H7 (cell line): ENCODE results near the gene PRRX2. TPM values are rescaled to one million over a fixed set of nuclear protein-coding genes. Genes with fewer than 3 reads are reported as not detected.

Source experiments
- DNase-seq: peaks from one replicate; pipeline ENCODE4 v3.0.0; 2012
- H3K27me3 ChIP-seq: 2 replicates; pipeline ENCODE4 v1.6.0; 2011; ENCODE audit warnings: mild to moderate bottlenecking, low read length; ENCODE audit not compliant: control insufficient read depth, insufficient read depth
- H3K36me3 ChIP-seq: replicated peaks from 2 replicates; pipeline ENCODE4 v1.5.1; 2011; ENCODE audit warnings: low read length; ENCODE audit not compliant: control insufficient read depth, insufficient read depth
- H3K4me3 ChIP-seq: 2 replicates; pipeline ENCODE4 v1.5.1; 2011; ENCODE audit warnings: low read depth, mild to moderate bottlenecking, control low read depth, low read length, moderate library complexity; ENCODE audit not compliant: insufficient read depth
- total RNA-seq: library from RNA; depleted of rRNA; stranded (reverse); fragments of >200 nt; shearing (Covaris generic); gene quantifications from 2 replicates; pipeline ENCODE4 v1.2.3, GENCODE V29; 2014

The PRRX2 gene
- total RNA-seq, 1 experiment from 2014 or later: 12.7 TPM

DNA sequence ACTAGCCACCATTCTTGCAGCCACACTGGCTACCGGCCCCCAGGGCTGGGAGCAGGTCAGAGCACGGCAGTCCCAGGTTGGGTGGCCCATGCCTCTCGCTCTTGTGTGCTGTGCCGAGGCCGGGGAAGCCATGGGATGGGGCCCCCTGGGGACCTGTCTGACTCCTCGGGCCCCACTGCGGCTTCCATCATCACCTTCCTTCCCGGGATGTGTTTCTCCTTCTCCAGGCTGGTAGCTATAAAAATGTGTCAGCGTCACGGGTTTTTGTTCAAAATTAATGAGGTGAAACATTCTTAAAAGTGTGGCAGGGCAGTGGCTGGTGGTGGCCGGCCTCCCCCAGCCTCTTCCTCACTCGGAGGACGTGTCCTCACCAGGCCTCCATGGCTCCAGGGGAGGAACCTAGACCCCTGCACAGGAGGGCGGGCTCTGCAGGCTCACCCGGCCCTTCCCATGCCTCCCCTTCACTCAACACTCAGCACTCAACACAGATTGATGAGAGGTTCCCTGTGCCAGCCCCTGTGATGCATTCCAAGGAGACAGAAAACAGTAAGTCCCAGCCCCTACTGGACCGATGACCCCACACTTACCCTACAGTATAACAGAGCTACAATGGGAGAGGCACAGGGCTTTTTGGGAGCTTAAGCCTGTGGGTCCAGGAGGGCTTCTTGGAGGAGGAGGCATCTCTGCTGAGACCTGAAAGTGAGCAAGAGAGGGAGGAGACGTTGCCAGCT, 44.2 kb downstream of the PRRX2 start:
- no peak overlapping the region for H3K4me3 ChIP-seq
- no peaks in the 10 kb centered on the region for H3K27me3 ChIP-seq
- no peaks in the 10 kb centered on the region for H3K36me3 ChIP-seq
- DNase-seq: no peak

DNA sequence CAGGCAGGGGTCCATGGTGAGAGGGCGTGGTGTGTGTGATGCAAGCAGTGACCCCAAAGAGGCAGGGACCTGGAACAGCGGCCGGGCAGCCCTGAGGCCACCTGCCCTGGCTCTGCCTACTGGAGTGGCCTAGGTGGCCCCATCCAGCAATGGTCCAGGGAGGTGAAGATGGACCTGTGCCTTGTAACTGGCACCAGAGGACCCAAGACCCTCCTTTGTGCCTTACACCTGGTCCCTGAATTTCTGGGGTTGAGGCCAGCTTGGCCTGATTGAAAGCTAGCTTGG, 44.7 kb downstream of the PRRX2 start:
- Histone ChIP-seq H3K4me3 (no peak overlapping the region), H3K36me3 (no peaks in the 10 kb centered on the region), H3K27me3 (no peaks in the 10 kb centered on the region)
- DNase-seq: no peak

DNA sequence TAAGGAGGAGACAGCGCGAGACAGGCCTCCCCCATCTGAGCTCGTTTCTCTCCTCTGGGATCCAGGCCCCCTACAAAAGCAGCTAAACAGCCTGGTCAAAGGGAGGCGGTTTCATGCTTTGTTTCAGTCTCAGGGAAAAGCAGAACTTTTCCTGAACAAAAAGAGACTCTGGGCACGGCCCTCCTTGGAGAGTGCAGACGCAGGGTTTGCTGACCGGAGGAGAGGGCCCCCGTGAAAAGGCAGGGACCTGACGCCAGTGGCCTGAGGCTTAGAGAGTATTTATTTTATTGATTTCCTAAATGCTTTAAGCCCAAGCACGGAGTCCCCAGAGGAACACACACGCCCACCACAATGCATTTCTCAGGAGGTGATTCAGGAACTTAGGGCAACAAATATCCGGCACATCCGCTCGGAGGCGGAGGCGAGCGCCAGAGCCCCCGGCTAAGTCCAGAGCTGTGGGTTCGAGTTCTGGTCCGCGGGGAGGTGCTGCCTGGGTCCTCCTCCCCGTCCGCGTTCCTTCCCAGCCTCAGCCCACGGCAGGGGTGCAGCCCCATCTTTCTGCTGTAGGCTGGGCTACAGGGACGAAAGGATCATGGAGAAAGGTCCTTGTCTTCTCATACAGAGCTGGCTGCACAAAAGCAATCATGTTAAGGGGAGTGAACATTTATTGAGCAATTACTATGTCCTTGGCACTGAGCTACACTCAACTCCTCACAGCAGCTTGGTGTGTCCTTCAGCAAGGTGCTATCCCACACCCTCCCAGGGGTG, 47.4 kb downstream of the PRRX2 start:
- no peak for DNase-seq
- Histone ChIP-seq H3K36me3 (no peaks in the 10 kb centered on the region), H3K4me3 (no peak overlapping the region), H3K27me3 (no peaks in the 10 kb centered on the region)

DNA sequence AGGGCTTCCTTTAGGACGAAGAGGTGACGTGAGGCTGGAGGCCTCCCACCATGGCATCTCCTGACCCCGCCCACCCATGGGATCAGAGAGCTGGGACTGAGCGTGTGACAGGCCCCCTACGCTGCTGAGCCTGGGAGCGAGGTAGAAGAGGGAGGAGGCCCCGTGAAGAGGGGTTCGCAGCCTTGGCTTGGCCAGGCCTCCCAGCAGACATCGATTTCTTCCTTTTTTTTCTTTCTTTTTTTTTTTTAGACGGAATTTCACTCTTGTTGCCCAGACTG, 47.9 kb downstream of the PRRX2 start:
- peak; percentile 70 for DNase-seq
- H3K36me3 ChIP-seq: no peaks in the 10 kb centered on the region
- no peak overlapping the region for H3K4me3 ChIP-seq

DNA sequence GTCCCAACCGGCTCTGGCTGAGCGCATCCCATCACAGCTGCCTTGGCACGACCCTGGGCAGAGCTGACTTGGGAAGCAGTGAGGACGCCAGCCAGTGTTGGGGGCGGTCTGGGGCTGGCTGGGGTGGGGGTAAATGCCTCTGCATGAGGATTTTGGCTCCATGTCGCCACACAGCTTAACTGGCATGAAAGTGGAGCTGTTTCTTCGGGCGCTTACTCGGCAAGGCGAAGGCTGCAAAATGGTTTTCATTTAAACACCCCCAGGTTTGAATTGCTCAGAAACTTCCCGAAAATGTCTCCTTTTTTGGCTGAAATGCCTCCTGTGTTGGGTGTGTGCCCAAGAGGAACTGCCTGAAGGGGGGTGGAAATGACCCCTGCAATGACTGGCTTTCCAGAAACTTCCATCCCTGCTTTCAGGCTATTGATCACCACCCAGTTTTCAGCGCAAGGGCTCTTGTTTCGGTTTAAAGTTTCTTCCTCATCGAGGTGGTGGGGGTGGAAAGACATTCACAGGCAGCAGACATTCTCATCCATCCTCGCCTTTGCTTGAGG, 49.1 kb downstream of the PRRX2 start:
- no peaks in the 10 kb centered on the region for H3K36me3 ChIP-seq
- no peak overlapping the region for H3K4me3 ChIP-seq
- DNase-seq: no peak
- no peaks in the 10 kb centered on the region for H3K27me3 ChIP-seq

More for the DNA sequence above, 47.9 kb downstream of the PRRX2 start:
- H3K27me3 ChIP-seq: no peaks in the 10 kb centered on the region

DNA sequence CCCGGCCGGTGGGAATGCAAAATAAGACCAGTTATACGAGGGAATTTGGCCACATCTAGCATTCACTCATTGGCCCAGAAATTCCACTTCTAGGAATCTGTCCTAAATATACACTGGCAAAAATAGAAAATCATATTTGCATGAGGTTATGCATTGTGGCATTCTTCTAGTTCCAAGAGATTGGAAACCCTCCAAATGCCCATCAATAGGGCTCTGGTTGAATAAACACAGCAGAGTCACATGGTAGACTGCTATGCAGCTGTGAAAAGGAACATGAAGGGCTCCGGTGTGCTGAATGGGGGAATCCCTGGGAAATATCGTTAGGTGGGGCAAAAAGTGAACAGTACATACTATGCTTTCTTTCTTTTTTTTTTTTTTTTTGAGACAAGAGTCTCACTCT, 50.6 kb downstream of the PRRX2 start:
- H3K36me3 ChIP-seq: no peaks in the 10 kb centered on the region
- no peaks in the 10 kb centered on the region for H3K27me3 ChIP-seq
- DNase-seq: no peak
- no peak overlapping the region for H3K4me3 ChIP-seq

DNA sequence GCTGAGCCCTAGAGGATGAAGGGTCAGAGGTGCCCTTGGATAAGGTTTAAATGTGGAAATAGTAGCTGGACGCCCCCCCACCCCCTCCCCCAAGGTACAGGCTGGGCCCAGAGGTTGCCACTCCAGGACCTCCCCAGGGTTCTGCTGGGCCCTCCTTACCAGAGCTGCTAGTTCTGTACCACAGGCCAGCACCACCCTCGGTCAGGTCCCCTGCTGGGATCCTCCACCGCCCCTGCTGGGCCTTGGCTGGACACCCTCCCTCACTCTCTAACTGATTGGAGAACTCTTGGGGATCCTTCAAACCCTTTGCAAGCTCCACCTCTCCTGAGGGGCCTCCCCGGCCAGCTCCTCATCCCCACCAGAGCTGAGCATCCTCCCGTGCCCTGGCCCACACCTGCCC, 52.5 kb downstream of the PRRX2 start:
- DNase-seq: no peak
- no peak overlapping the region for H3K4me3 ChIP-seq
- H3K36me3 ChIP-seq: no peaks in the 10 kb centered on the region
- no peaks in the 10 kb centered on the region for H3K27me3 ChIP-seq

DNA sequence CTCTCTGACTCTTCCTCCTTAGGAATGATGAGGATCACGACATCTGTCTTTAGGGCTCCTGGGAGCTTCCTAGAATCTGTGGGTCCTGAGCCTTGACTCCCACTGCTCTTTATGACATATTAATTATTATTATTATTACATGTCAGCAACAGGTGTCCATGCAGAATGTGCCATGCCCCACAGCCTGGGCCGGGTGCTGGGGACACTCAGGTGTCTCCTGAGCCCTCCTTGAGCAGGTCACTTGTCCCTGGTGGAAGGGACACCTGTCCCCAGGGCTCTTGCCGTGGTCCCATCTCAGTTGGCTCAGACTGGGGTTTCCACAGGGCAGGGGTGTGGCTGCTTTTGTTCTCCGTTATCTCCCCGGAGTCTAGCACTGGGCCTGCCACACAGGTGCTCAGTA, 53.2 kb downstream of the PRRX2 start:
- H3K36me3 ChIP-seq: no peaks in the 10 kb centered on the region
- DNase-seq: no peak
- no peak overlapping the region for H3K4me3 ChIP-seq
- no peaks in the 10 kb centered on the region for H3K27me3 ChIP-seq

DNA sequence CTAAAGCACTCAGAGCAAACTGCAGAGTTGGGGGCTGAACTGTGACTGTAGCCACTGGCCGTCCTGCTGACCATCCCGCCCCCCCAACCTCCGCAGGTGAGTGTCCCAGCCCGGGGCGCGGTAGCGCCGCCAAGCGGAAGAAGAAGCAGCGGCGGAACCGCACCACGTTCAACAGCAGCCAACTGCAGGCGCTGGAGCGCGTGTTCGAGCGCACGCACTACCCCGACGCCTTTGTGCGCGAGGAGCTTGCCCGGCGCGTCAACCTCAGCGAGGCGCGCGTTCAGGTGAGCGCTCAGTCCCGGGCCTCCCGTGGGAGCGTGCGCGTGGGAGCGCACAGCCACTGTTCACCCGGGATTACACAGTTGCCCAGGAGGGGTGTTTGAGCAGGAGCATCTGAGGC, 53.7 kb downstream of the PRRX2 start:
- peak; percentile 91 for DNase-seq

DNA sequence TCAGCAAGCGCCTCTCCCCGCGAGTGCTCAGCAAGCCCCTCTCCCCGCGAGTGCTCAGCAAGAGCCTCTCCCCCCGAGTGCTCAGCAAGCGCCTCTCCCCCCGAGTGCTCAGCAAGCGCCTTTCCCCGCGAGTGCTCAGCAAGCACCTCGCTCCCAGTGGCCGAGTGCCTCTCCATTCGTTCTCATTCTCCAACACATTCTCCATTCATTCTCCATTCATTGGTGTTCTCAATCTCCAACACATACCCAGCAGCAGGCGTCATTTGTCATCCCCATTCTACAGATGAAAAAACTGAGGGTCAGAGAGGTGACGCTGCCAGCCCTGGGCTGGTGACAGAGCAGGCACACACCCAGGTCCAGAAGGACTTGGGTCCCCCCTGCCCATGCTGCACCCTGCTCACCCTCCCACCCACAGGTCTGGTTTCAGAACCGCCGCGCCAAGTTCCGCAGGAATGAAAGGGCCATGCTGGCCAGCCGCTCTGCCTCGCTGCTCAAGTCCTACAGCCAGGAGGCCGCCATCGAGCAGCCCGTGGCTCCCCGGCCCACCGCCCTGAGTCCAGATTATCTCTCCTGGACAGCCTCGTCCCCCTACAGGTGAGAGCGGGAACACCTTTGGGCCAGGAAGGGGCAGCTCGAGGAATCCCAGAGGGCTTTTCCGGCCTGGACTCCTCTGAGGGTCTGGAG, 54.9 kb downstream of the PRRX2 start:
- Histone ChIP-seq H3K27me3 (no peaks in the 10 kb centered on the region), H3K36me3 (no peaks in the 10 kb centered on the region), H3K4me3 (no peak overlapping the region)
- peak; percentile 94 for DNase-seq

More for the DNA sequence above, 53.7 kb downstream of the PRRX2 start:
- no peaks in the 10 kb centered on the region for H3K36me3 ChIP-seq
- H3K4me3 ChIP-seq: no peak overlapping the region
- no peaks in the 10 kb centered on the region for H3K27me3 ChIP-seq

DNA sequence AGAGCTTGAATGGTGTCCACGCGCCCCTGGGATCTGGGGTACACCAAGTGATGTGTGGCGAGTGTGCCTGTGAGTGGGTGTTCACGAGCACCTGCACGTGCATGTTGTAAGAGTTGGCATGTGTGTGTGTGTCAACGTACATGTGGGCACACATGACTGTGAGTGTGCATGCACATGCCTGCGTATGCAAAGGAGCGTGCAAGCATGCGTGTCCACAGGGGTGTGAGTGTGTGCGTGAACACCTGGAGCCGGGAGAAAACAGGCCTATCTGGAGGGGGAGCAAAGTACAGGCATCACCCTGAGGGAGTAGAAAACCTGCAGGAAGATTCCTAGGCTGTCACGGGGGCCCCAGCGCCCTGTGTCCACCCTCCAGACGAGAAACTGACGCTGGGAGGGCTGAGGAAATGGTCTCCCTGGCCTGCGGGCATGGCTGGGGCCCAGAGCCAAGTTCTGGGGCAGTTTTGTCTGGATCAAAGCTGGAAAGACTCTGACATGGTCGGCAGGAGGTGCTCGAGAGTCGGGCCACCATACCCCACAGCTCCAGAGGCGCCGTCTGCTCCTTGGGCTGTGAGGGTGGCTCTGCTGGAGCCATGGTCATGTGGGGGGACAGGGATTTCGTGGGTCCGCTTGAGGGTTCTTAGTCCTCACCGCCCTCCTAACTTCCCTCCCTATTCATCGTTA, 55.6 kb downstream of the PRRX2 start:
- Histone ChIP-seq H3K36me3 (no peaks in the 10 kb centered on the region), H3K27me3 (no peaks in the 10 kb centered on the region), H3K4me3 (no peak overlapping the region)
- DNase-seq: peak; percentile 55

DNA sequence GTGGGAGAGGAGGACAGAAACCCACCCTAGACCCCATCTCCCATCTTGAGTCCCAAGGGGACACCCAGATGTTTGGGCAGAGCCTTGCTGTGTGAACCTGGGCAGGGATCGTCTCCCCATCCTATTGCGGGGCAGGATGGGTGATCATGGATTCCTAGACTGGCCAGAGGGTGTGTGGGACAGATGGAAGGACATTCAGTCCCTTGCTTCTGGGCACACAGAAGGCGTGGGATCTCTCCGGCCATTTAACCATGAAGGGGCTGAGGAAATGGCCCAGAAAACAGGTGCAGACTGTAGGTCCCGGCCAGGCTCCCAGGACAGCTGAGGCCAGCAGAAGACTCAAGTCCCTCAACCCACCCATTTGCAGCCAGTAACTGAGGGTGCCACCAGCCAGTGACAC, 57.5 kb downstream of the PRRX2 start:
- Histone ChIP-seq H3K4me3 (no peak overlapping the region), H3K36me3 (no peaks in the 10 kb centered on the region), H3K27me3 (no peaks in the 10 kb centered on the region)
- DNase-seq: no peak

DNA sequence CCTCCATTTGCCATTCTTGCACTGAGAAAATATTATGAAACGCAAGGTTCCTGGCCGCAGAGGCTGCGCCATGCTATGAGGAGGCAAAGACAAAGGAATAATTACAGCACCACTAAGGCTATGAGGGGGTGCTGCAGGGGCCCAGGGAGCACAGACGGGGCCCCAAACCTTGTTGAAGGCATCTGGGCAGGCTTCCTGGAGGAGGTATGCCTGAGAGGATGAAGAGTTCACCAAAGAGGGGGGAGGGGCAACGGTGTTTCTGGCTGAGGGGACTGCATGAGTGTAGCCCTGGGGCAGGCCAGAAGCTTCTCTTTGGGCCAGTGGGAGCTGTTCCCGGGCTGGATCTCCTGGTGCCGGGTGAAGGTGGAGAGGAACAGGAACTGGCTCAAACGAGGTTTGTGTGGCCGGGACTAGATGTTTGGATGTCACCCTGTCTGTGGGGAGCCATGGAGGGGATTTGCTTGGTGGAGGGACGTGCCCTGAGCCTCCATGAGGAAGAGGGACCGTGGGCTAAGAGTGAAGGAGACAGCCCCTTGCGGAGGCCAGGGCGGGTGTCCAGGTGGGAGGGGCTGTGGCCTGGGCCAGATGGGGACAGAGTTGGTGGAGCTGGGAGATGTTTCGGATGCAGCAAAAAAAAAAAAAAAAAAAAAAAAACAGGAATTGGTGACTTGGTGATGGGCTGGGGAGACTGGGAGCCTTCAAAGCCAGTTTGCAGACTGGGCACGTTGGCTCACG, 59.2 kb downstream of the PRRX2 start:
- DNase-seq: no peak

DNA sequence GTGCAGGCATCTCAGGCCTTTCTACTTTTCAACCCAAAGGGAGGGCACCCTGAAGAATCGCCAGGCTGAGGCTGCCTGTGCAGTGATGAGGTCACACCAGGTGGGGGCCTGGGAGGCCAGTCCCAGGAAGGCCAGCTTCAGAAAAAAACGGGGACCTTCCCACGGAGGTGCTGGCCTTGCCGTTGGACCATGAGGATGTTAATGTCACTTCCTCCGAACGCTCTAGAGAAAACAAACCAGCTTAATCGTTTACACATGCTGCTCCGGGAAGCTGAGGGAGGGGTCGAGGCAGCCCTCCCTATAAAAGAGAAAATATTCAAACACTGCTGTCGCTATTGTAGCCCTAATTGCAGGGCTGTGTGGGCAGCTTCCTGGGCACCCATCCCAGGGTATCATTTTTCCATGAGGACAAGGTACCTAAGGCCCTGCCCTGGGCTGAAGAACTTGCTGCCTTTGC, 60.4 kb downstream of the PRRX2 start:
- no peaks in the 10 kb centered on the region for H3K36me3 ChIP-seq
- H3K4me3 ChIP-seq: no peak overlapping the region
- H3K27me3 ChIP-seq: no peaks in the 10 kb centered on the region
- DNase-seq: no peak

More for the DNA sequence above, 59.2 kb downstream of the PRRX2 start:
- Histone ChIP-seq H3K36me3 (no peaks in the 10 kb centered on the region), H3K4me3 (no peak overlapping the region), H3K27me3 (no peaks in the 10 kb centered on the region)
